ENCODE measurements around the gene CCDC85C. TPM values are rescaled to one million over a fixed set of nuclear protein-coding genes. Genes with fewer than 3 reads are reported as not detected.

The CCDC85C gene
- 28.7 to 35.8 TPM (median 30.4 TPM) in 3 replicates for total RNA-seq (2021)
- Bru-seq, nascent RNA: percentile 51 among the genes with signal in this experiment
- long read RNA-seq, experiment 1, full-length matches to known transcripts: 54 of 88 reads
- long read RNA-seq, experiment 1, partial matches to known transcripts: 2 of 88 reads
- long read RNA-seq, experiment 1, other reads (novel, unspliced or antisense): 32 of 88 reads
- long read RNA-seq, experiment 2, full-length matches to known transcripts: 4 of 29 reads
- long read RNA-seq, experiment 2, partial matches to known transcripts: 2 of 29 reads
- long read RNA-seq, experiment 2, other reads (novel, unspliced or antisense): 23 of 29 reads
- long read RNA-seq, experiment 3, partial matches to known transcripts: 0 of 1 reads
- long read RNA-seq, experiment 3, other reads (novel, unspliced or antisense): 1 of 1 reads

DNA sequence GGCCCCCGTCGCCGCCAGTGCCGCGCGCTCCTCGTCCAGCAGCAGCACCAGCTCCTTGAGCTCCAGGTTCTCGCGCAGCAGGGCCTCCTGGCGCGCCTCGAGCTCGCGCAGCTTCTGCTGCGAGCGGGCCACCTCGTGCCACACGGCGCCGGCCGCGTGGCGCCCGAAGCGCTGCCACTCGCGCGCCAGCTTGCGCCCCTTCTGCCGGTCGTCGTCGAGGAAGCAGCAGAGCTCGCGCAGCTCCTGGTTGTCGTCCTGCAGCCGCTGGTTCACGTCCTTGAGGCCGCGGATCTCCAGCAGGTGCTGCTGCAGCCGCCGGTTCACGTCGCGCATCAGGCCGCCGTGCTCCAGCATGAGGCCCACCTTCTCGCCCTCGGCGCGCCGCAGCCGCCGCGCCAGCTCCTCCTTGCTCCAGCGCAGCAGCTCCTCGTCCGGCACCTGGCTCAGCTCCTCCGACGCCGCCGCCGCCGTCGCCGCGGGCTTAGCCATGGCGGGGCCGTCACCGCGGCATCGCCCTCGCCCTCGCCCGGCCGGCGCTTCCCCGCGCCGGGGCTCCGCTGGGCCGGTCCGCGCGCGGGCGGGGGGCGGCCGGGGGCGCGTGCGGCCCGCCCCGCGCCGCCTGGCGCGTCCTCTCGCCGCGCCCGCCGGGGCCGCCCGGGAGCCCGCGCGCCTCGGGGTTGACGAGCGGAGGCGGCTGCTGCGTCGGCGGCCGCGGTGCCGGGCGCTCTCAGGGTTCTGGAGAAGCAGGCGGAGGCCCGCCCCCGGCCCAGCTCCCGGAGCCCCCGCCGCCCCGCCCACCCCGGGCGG, at the start of gene CCDC85C:
Gene CCDC85C (minus strand): TSS at position 737 of the 807 bp plus-strand sequence. CDS start 248 bp downstream, at position 489.
- Mint-ChIP-seq H3K27me3 (ENCODE audit: low read depth) (peaks cover 34% of the 10 kb centered on the region), H3K9me3 (no peaks in the 10 kb centered on the region), H3K27ac (no peak within 1 kb of the TSS), H3K4me3 (peak within 1 kb of the TSS; percentile 85), H3K4me1 (peaks cover 29% of the 10 kb centered on the region), H3K36me3 (no peaks in the 10 kb centered on the region)
- ATAC-seq (no peak), DNase-seq (ENCODE audit: low spot score) (peak; percentile 58)
- POLR2A ChIA-PET: interaction anchor here (0.5 to 1.4 kb wide), 4 partner anchors 30 to 710 kb away, joined by 4 to 9 read pairs (median 6); partner anchors contain the start of genes CCNK and SETD3
- CTCF ChIA-PET: interaction anchor here (0.6 to 6.1 kb wide), 4 partner anchors 9 to 86 kb away, joined by 3 to 31 read pairs (median 4); no protein-coding TSS in a partner anchor
- TF ChIP-seq ATF1 (CRISPR knock-in tag; IDR thresholded peaks at IDR 0.05) (peak; percentile 99), ESRRA (CRISPR knock-in tag; IDR thresholded peaks at IDR 0.05; ENCODE audit: borderline replicate concordance) (peak; percentile 99), ZNF425 (CRISPR knock-in tag; conservative IDR thresholded peaks at IDR 0.05) (no peak), NFYB (CRISPR knock-in tag; conservative IDR thresholded peaks at IDR 0.05; ENCODE audit: low read depth) (peak; percentile 70), IRF1 (CRISPR knock-in tag; IDR thresholded peaks at IDR 0.05) (peak; percentile 99), GABPB1 (CRISPR knock-in tag; IDR thresholded peaks at IDR 0.05) (peak; percentile 78), TEAD1 (CRISPR knock-in tag; IDR thresholded peaks at IDR 0.05) (peak; percentile 98), USF1 (CRISPR knock-in tag; IDR thresholded peaks at IDR 0.05) (peak; percentile 83), EMX1 (CRISPR knock-in tag; IDR thresholded peaks at IDR 0.05) (no peak), RORB (CRISPR knock-in tag; IDR thresholded peaks at IDR 0.05) (no peak), TP53 (CRISPR knock-in tag; IDR thresholded peaks at IDR 0.05) (peak; percentile 98), MYBL2 (CRISPR knock-in tag; IDR thresholded peaks at IDR 0.05) (peak; percentile 99), ZNF281 (CRISPR knock-in tag; IDR thresholded peaks at IDR 0.05) (peak; percentile 90), FOXJ3 (CRISPR knock-in tag; IDR thresholded peaks at IDR 0.05; ENCODE audit: borderline replicate concordance) (no peak), ZNF121 (CRISPR knock-in tag; IDR thresholded peaks at IDR 0.05) (peak; percentile 79; the same call in 1 of the 2 replicates), ZNF263 (CRISPR knock-in tag; IDR thresholded peaks at IDR 0.05; ENCODE audit: low read depth) (peak; percentile 89), NR3C1 (CRISPR knock-in tag; conservative IDR thresholded peaks at IDR 0.05; ENCODE audit: low read depth) (peak; percentile 96; the same call in 1 of the 2 replicates), JUN (CRISPR knock-in tag; IDR thresholded peaks at IDR 0.05) (peak; percentile 99), ZMAT4 (CRISPR knock-in tag; IDR thresholded peaks at IDR 0.05) (no peak), GTF2I (CRISPR knock-in tag; conservative IDR thresholded peaks at IDR 0.05) (no peak)
- TF ChIP-seq, protein P1, sequence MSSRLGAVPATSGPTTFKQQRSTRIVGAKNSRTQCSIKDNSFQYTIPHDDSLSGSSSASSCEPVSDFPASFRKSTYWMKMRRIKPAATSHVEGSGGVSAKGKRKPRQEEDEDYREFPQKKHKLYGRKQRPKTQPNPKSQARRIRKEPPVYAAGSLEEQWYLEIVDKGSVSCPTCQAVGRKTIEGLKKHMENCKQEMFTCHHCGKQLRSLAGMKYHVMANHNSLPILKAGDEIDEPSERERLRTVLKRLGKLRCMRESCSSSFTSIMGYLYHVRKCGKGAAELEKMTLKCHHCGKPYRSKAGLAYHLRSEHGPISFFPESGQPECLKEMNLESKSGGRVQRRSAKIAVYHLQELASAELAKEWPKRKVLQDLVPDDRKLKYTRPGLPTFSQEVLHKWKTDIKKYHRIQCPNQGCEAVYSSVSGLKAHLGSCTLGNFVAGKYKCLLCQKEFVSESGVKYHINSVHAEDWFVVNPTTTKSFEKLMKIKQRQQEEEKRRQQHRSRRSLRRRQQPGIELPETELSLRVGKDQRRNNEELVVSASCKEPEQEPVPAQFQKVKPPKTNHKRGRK (CRISPR knock-in tag; IDR thresholded peaks at IDR 0.05; ENCODE audit: borderline replicate concordance): peak; percentile 90; the same call in 1 of the 2 replicates
- TF ChIP-seq, protein P2, sequence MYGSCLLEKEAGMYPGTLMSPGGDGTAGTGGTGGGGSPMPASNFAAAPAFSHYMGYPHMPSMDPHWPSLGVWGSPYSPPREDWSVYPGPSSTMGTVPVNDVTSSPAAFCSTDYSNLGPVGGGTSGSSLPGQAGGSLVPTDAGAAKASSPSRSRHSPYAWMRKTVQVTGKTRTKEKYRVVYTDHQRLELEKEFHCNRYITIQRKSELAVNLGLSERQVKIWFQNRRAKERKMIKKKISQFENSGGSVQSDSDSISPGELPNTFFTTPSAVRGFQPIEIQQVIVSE (CRISPR knock-in tag; IDR thresholded peaks at IDR 0.05; ENCODE audit: borderline replicate concordance): no peak
- TF ChIP-seq, protein P3, sequence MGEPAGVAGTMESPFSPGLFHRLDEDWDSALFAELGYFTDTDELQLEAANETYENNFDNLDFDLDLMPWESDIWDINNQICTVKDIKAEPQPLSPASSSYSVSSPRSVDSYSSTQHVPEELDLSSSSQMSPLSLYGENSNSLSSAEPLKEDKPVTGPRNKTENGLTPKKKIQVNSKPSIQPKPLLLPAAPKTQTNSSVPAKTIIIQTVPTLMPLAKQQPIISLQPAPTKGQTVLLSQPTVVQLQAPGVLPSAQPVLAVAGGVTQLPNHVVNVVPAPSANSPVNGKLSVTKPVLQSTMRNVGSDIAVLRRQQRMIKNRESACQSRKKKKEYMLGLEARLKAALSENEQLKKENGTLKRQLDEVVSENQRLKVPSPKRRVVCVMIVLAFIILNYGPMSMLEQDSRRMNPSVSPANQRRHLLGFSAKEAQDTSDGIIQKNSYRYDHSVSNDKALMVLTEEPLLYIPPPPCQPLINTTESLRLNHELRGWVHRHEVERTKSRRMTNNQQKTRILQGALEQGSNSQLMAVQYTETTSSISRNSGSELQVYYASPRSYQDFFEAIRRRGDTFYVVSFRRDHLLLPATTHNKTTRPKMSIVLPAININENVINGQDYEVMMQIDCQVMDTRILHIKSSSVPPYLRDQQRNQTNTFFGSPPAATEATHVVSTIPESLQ (CRISPR knock-in tag; IDR thresholded peaks at IDR 0.05): 0 out of 2 replicates have a peak, but pooled peaks have one; percentile 66
